Lung (tissue), 12 donors: ENCODE measurements around the gene FKBP9. TPM values are rescaled to one million over a fixed set of nuclear protein-coding genes. Genes with fewer than 3 reads are reported as not detected.
"Not testable (repeated sequence)": the region's sequence is repeated elsewhere in the genome, so short reads cannot be mapped to it uniquely, and the experiment has no call there.

ENCODE experiments used
- ATAC-seq: fragments of 200-7000 bp; cut with Tn5 transposase; one replicate; pipeline ENCODE4 v1.9.1; 2020; ENCODE audit warnings: moderate number of reproducible peaks; ENCODE audit not compliant: insufficient read depth, low FRiP score
- DNase-seq, 3 donors: peaks; one replicate each; pipeline ENCODE4 v3.0.0-alpha.2; 2013 to 2017
- H3K27ac ChIP-seq, 2 donors: one replicate each; pipeline ENCODE4 v1.5.1; 2013; ENCODE audit warnings: mild to moderate bottlenecking in 2 of 2, moderate library complexity in 2 of 2, control low read depth in 1 of 2, inconsistent platforms in 1 of 2, low read depth in 1 of 2, low read length in 1 of 2
- H3K27me3 ChIP-seq, 3 donors: one replicate each; pipeline ENCODE4 v1.5.1; 2013; ENCODE audit warnings: low read length in 2 of 3; ENCODE audit not compliant: control insufficient read depth in 3 of 3, insufficient read depth in 3 of 3
- H3K36me3 ChIP-seq, 4 donors: one replicate each; pipeline ENCODE4 v1.5.1; 2013; ENCODE audit warnings: low read length in 4 of 4, mild to moderate bottlenecking in 1 of 4, moderate library complexity in 1 of 4; ENCODE audit not compliant: control insufficient read depth in 4 of 4, insufficient read depth in 4 of 4
- H3K4me1 ChIP-seq, 5 donors: one replicate each; pipeline ENCODE4 v1.5.1; 2013; ENCODE audit warnings: low read length in 5 of 5, mild to moderate bottlenecking in 2 of 5, moderate library complexity in 1 of 5; ENCODE audit not compliant: control insufficient read depth in 5 of 5, insufficient read depth in 5 of 5
- H3K4me3 ChIP-seq: one replicate; pipeline ENCODE4 v1.5.1; 2013; ENCODE audit warnings: mild to moderate bottlenecking, control low read depth, moderate library complexity
- H3K9ac ChIP-seq, 2 donors: one replicate each; pipeline ENCODE4 v1.5.1; 2013; ENCODE audit warnings: low read length in 2 of 2, control low read depth in 1 of 2; ENCODE audit not compliant: insufficient read depth in 1 of 2
- H3K9me3 ChIP-seq, 4 donors: one replicate each; pipeline ENCODE4 v1.5.1; 2013; ENCODE audit warnings: low read length in 3 of 4, mild to moderate bottlenecking in 1 of 4, moderate library complexity in 1 of 4; ENCODE audit not compliant: control insufficient read depth in 4 of 4, insufficient read depth in 3 of 4
- WGBS, 2 donors: extraction: QIAGEN DNeasy Blood & Tissue Kit; methylation state at CpG; one replicate each; pipeline ENCODE4 v1.1.7; 2013; 5-methylcytosine and 5-hydroxymethylcytosine counted together
- polyA plus RNA-seq, 2 donors: library from polyadenylated mRNA; stranded (reverse); fragments of 200-250 nt; gene quantifications; one replicate each; pipeline ENCODE4 v1.2.1, GENCODE V29; 2013
- total RNA-seq, 2 donors: library from RNA; depleted of rRNA in 1 of 2; stranded (reverse); fragments of >200 nt in 1 of 2; gene quantifications; one replicate each; pipeline ENCODE4 v1.2.1, GENCODE V29; 2014 to 2021
- TF ChIP-seq, protein P1 (sequence below): IDR thresholded peaks from 2 replicates; pipeline ENCODE4 v1.5.1; 2012; ENCODE audit warnings: mild to moderate bottlenecking; ENCODE audit errors: control extremely low read depth, extremely low read depth
- donor health status: control.
- donor health status: control.
- donor health status: Bipolar disorder and iron deficiency.
- donor health status: healthy.
- donor health status: DM: yes; HTN: yes; CAD: no.

Gene FKBP9
- total and polyA plus RNA-seq, 4 donors, result 24.2 to 118 (median 74.1) TPM

- 96 to 97% methylated on average over 5 of the region's 5 CpGs for WGBS, 2 donors
- H3K9ac ChIP-seq, result no peak overlapping the region
- TF ChIP-seq, protein P1, sequence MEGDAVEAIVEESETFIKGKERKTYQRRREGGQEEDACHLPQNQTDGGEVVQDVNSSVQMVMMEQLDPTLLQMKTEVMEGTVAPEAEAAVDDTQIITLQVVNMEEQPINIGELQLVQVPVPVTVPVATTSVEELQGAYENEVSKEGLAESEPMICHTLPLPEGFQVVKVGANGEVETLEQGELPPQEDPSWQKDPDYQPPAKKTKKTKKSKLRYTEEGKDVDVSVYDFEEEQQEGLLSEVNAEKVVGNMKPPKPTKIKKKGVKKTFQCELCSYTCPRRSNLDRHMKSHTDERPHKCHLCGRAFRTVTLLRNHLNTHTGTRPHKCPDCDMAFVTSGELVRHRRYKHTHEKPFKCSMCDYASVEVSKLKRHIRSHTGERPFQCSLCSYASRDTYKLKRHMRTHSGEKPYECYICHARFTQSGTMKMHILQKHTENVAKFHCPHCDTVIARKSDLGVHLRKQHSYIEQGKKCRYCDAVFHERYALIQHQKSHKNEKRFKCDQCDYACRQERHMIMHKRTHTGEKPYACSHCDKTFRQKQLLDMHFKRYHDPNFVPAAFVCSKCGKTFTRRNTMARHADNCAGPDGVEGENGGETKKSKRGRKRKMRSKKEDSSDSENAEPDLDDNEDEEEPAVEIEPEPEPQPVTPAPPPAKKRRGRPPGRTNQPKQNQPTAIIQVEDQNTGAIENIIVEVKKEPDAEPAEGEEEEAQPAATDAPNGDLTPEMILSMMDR, result no peak
- no peak for ATAC-seq
- no peaks in the 10 kb centered on the region for H3K9me3 ChIP-seq
- H3K4me1 ChIP-seq, result no peaks in the 10 kb centered on the region
- DNase-seq, result no peak
- H3K27me3 ChIP-seq, result no peaks in the 10 kb centered on the region
- H3K27ac ChIP-seq, result no peak overlapping the region
- H3K36me3 ChIP-seq, result peaks cover 14 to 22% (median 17%) of the 10 kb centered on the region in 4 donors
- H3K4me3 ChIP-seq, result no peak overlapping the region
These were observed 42.2 kb upstream of the FKBP9 start for GRCh38 chr7:32915041-32915536.

GRCh38 chr7:32916006-32916405 lies 41.2 kb upstream of the FKBP9 start:
- Histone ChIP-seq H3K4me3 (no peak overlapping the region), H3K9me3 (no peaks in the 10 kb centered on the region), H3K36me3 (peaks cover 14 to 25% (median 19%) of the 10 kb centered on the region in 4 donors), H3K27ac (no peak overlapping the region), H3K9ac (no peak overlapping the region), H3K27me3 (no peaks in the 10 kb centered on the region), H3K4me1 (no peaks in the 10 kb centered on the region)
- ATAC-seq (no peak), DNase-seq (no peak)
- TF ChIP-seq, protein P1, result no peak
- 91 to 95% methylated on average over 3 of the region's 3 CpGs for WGBS, 2 donors

GRCh38 chr7:32916994-32917393 lies 40.2 kb upstream of the FKBP9 start:
- H3K27me3 ChIP-seq, DNase-seq, ATAC-seq, H3K9ac ChIP-seq, H3K9me3 ChIP-seq, H3K4me1 ChIP-seq, H3K4me3 ChIP-seq, H3K27ac ChIP-seq: not testable (repeated sequence)
- H3K36me3 ChIP-seq, result peaks cover 14 to 25% (median 20%) of the 10 kb centered on the region in 4 donors
- WGBS, 2 donors, result 96 to 99% methylated on average over 5 of the region's 7 CpGs

DNA sequence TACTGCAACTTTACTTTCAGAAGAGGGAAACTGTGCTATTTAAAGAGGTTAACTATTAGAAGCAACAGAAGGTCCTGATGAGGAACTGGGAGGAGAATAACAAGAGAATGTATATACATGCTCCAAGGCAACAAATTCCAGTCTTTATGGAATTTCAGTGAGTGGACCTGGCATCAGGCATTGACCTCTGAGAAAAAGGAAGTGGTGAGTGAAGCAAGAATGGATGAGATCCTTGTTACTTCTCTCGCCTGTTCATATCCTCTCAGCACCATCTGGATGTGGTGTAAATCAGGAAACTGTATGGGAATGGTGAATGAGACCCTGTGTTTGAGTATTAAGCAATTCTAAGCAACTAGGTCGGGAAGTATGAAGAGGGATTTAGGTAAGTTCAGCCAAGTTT lies 35.3 kb upstream of the FKBP9 start:
- no peaks in the 10 kb centered on the region for H3K4me1 ChIP-seq
- no peaks in the 10 kb centered on the region for H3K9me3 ChIP-seq
- TF ChIP-seq, protein P1, result no peak
- H3K4me3 ChIP-seq, result no peak overlapping the region
- WGBS, 2 donors, result 42 to 62% methylated on average over 2 of the region's 2 CpGs
- no peak overlapping the region for H3K9ac ChIP-seq
- H3K27ac ChIP-seq, result no peak overlapping the region
- no peak for DNase-seq
- H3K36me3 ChIP-seq, result peaks cover 2 to 14% (median 9%) of the 10 kb centered on the region in 4 donors
- H3K27me3 ChIP-seq, result no peaks in the 10 kb centered on the region
- no peak for ATAC-seq
